Esophagus squamous epithelium (tissue), 4 donors: ENCODE measurements around the gene SEMA4D.

Experiments
- CTCF ChIP-seq, 6 experiments: fragments of 450-650 bp in 4 of 6; fragments of 200-600 bp in 2 of 6; sonication (generic) in 2 of 6; IDR thresholded peaks; one replicate each; pipeline ENCODE4 v1.5.1; 2016 to 2019; ENCODE audit warnings: antibody characterized with exemption in 6 of 6, mild to moderate bottlenecking in 4 of 6, moderate library complexity in 4 of 6
- POLR2A ChIP-seq, 4 donors: fragments of 450-650 bp; IDR thresholded peaks; one replicate each; pipeline ENCODE4 v1.6.1; 2017; ENCODE audit warnings: antibody characterized with exemption in 4 of 4, mild to moderate bottlenecking in 4 of 4, moderate library complexity in 3 of 4

GRCh38 chr9:89362647-89363310, 135.1 kb downstream of the SEMA4D start:
- TF ChIP-seq POLR2A (IDR thresholded peaks at IDR 0.05) (no peak), CTCF (IDR thresholded peaks at IDR 0.05) (no peak)
